IPS-NIHi7 (cell line): ENCODE results near the gene ECM2.
"Not testable (repeated sequence)": the region's sequence is repeated elsewhere in the genome, so short reads cannot be mapped to it uniquely, and the experiment has no call there.

Source experiments
- DNase-seq: peaks from one replicate; pipeline ENCODE4 v3.0.0; 2012; ENCODE audit warnings: mixed read lengths; ENCODE audit errors: extremely low spot score

Gene ECM2

DNA sequence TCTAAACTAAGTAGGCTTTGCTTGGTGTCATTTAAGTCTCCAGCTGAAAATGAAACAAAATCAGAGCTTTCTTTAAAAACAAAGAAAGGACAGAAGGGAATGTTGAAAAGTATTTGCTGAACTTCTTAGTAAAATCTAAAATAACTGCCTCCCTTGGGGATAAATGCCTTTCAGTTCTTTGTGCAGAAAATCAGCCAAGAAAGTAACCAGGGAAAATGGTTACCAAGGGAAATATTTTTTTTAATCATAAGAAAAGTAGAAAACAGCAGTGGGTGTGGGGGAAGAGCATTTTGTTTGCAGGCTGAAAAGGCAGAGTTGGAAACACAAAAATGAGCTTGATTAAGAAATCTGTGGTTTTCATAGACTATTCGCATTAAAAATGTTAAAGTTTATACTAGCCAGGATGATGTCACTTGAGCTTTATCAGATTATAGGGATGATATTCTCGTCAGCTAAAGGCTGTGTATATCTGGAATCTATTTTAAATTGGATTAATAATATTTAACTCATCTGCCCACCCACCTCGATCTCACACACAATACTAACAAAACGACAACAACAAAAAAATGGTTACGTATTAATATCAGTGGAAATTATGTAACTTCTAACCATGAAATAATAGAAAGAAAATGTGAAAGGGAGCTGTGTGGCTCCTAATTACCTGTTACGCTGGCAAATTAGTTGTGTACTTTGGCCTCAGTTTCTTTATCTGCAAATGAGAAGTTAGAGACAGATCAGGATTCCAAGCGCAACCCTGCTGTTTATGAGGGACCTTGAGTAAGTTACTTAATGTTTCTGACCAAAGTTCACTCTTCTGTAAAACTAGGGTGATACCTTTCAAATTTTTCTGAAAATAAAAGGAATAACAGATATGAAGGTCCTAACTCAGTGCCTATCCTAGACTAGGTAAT, at the start of gene ECM2:
ECM2 (minus strand) TSS at position 51 of the 911 bp plus-strand sequence. CDS start 13,124 bp downstream, outside the sequence.
- DNase-seq: no peak

DNA sequence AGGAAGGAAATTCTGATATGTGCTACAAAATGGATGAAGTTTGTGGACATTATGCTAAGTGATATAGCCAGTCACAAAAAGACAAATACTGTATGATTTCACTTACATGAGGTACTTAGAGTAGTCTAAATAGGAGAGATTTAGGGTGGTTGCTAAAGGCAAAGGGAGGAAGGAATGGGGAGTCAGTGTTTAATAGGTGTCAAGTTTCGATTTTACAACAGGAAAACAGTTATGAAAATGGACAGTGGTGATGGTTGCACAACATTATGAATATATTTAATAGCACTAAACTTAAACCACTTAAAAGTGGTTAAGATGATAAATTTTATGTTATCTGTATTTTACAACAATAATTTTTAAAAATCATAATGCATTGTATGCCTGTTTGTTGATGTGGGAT, 40.4 kb upstream of the ECM2 start:
- no peak for DNase-seq

DNA sequence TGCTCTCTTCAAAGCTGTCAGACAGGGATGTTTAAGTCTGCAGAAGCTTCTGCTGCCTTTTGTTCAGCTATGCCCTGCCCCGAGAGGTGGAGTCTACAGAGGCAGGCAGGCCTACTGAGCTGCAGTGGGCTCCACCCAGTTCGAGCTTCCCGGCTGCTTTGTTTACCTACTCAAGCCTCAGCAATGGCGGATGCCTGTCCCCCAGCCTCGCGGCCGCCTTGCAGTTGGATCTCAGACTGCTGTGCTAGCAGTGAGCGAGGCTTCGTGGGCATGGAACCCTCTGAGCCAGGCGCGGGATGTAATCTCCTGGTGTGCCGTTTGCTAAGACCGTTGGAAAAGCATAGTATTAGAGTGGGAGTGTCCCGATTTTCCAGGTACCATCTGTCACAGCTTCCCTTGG, 37.8 kb upstream of the ECM2 start:
- DNase-seq: not testable (repeated sequence)

DNA sequence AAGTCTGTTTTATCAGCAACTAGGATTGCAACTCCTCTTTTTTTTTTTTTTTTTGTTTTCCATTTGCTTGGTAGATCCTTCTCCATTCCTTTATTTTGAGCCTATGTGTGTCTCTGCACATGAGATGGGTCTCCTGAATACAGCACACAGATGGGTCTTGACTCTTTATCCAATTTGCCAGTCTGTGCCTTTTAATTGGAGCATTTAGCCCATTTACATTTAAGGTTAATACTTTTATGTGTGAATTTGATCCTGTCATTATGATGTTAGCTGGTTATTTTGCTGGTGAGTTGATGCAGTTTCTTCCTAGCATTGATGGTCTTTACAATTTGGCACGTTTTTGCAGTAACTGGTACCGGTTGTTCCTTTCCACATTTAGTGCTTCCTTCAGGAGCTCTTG, 36.1 kb upstream of the ECM2 start:
- not testable (repeated sequence) for DNase-seq

DNA sequence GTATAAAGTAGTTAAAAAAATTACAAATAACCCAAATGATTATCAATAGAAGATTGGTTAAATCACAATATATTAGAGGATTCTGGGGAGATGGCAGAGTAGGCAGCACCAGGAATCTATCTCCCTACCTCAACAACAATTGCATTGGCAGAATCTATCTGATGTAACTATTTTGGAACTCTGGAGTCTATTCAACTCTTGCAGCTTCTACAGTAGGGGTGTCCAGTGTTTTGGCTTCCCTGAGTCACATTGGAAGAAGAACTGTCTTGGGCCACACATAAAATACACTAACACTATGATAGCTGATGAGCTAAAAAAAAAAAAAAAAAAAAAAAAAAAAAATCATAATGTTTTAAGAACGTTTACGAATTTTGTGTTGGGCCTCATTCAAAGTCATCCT, 29.2 kb upstream of the ECM2 start:
- no peak for DNase-seq

DNA sequence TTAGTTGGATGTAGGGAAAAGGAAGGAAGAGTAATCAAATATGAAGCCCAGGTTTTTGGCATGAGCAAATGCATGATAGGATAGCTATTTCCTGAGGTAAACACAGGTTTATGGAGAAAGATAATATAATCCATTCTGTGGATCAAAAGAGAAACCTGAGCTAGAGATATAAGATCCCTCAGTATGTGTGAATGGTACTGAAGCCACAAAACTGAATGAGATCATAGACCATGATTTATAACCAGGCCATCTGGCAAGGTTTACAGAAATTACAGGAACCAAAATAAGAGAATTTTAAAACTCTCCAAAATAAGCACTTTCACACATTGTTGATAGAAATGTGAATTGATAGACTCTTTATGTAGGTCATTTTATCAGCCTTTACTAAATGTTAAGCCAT, 28.7 kb upstream of the ECM2 start:
- DNase-seq: no peak

DNA sequence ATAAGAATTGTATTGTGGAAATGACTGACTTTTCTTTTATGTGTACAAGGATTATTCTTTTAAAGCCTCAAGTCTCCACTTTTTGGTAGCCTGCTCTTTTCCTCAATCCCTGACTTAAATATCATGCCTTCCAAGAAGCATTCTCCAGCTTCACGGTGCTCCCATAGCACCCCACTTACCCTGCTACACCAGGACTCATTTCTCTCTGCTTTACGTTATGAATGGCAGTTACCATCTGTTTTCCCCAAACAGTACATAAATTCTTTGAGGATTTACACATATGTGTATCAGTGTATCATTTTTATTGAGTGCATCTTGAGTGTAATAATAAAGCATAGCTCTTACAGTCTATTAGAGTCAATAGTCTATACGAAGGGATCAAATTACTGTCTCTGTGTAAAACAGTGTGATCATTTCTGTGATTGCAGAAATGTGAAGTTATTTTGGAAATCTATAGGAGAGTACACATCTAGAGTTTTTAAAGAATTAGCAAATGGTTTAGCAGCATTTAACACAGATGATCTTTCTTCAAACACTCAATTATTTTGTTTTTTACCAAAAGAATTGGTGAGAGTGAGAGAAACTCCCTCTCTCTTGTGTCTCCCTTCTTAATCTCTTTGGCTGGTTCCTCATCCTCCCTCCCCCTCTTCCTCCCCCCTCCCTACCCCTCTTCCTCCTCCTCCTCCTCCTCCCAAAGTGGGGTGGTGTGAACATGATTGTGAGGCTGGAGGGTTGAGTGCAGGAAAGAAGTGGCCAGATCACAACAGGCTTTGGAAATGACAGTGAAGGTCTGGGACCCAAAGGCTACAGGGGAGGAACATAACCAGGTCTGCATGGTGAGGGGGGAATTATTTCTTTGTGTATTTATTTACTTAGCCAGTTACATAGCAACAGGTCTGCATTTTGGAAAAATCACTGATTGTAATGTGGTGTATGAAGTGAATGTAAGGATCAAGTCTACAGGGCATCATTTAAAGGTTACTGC, 27.6 kb upstream of the ECM2 start:
- no peak for DNase-seq

DNA sequence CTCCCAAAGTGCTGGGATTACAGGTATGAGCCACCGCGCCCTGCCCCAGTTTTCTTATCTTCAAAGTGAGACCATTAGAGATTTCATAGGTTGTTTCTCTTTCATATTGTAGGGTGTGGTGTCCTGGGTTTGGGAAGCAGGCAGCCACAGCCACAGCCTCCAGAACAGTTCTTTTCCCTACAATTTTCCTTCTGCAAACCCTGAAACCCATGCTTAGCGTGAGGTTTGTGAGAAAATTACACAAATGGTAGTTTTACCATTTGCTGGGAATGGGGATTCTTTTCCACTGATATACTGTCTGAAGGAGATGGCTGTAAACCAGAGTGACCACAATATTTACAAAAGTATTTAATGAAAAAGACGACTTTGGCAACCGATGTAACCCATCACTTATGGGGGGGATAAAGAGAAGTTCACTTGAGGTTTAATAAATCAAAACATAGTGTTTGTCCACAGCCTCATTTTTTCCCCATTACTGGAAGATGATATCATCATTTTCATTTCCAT, 26.7 kb upstream of the ECM2 start:
- DNase-seq: no peak

DNA sequence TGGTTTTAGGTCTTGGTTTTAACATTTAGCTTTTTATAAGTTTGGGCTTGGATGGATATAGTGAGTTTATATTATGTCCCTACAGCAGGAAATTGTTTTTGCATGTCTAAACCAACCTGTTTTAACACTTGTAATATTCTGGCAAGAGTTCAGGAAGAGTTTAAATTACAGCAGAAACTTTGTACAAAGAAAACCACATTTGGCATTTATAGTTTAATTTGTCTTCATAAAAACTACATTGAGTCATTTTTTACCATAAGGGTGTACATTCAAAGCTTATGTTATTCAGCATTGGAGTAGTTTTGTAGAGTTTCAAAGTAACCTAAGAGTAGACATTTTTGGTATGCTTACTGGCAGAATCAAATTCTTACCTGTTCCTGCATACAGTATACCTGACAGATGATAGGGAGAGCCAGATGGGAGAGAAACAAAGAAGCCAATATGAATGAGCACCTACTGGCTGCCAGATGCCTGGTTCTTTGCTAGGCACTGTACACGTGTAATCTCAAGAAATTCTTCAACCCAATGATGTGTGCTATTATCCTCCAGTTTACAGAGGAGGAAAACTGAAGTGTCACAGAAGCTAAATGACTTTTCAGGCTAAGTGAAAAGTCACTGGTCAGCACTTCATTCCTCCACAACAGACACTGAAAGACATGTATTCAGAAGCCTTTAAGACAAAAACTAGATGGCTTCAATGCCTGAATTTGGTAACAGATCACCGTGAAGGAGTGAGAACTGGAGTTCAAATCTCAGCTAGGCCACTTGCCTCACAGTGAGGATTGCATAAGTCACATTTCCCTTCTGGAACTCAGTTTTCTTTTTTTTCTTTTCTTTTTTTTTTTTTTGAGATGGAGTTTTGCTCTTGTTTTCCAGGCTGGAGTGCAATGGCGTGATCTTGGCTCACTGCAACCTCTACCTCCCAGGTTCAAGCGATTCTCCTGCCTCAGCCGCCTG, 25.9 kb upstream of the ECM2 start:
- DNase-seq: no peak

DNA sequence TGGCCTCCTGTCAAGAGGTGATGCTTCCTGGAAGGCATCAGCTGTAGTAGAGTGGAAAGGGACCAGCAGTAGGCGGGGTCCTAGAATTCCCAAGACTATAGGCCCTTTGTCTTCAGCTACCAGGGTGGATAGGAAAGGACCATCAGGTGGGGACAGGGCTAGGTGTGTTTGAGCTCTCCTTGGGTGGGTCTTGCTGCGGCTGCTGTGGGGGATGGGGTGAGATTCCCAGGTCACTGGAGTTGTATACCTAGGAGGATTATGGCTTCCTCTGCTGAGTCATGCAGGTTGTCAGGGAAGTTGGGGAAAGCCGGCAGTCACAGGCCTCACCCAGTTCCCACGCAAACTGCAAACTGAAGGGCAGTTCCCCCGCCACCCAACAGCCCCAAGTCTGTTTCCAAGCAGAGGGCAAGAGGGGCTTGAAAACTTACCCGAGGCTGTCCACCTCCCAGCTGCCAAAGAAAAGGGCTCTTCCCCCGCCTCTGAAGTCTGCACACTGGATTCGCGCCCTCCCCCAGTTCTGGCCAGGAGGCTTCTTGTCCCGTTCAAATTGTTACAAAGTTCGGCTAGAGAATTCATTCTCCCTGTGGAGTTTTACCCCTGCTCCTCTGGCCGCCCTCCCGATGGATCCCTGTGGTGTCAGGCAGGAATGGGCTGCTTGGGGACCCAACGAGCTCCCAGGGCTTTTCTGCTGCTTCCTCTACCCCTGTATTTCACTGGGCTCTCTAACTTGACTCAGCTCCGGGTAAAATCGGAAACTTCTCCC, 23.0 kb upstream of the ECM2 start:
- no peak for DNase-seq

DNA sequence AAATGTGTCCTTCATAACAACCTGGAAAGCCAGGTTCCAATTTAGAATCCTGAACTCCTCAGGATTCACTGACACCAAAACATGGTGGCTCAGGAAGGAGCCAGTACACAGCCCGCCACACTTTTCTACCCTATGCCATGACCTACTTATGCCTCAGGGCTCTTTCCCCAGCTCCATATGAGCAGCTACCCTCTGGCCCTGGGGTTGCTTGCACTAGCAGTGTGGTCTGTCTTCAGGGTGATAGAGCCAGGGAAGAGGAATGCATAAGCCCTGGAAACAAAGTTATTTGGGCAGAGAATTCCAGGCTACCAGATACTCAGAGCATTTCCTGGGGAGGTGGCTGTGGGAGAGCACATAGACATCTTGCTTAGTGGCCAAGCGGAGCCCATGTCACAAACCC, 15.0 kb upstream of the ECM2 start:
- DNase-seq: no peak

DNA sequence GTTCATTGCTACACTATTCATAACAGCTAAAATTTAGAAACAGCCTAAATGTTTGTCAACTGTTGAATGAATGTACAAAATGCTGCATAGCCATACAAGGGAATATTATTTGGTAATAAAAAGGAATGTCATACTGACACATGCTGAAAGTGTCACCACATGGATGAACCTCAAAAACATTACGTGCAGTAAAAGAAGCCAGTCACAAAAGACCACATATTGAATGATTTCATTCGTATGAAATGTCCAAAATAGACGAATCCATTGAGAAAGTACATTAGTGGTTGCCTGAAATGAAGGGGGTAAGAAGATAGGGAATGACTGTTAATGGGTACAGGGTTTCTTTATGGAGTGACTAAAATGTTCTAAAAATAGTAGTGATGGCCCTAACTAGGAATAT, 11.6 kb upstream of the ECM2 start:
- DNase-seq: no peak

DNA sequence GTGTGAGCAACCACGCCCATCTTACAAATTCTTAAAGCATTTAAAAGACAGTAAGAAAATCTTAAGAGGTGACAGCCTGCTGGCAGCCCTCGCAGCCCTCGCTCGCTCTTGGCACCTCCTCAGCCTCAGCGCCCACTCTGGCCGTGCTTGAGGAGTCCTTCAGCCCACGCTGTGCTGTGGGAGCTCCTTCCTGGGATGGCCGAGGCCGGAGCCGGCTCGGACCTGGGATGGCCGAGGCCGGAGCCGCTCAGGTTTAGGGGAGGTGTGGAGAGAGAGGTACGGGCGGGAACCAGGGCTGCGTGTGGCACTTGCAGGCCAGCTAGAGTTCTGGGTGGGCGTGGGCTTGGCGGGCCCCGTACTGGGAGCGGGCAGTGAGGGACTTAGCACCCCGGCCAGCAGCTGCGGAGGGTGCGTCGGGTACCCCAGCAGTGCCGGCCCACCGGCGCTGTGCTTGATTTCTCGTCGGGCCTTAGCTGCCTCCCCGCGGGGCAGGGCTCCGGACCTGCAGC, 9.3 kb upstream of the ECM2 start:
- DNase-seq: no peak

DNA sequence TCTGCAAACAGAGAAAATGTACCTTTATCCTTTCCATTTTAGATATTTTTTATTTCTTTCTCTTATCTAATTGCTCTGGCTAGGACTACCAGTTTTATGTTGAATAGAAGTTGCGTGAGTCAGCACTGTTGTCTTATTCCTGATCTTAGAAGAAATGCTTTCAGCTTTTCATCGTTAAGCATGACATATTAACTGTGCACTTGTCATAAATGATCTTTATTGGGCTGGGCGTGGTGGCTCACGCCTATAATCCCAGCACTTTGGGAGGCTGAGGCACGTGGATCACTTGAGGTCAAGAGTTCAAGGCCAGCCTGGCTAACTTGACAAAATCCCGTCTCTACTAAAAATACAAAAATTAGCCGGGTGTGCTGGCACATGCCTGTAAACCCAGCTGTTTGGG, 8.2 kb upstream of the ECM2 start:
- DNase-seq: no peak

DNA sequence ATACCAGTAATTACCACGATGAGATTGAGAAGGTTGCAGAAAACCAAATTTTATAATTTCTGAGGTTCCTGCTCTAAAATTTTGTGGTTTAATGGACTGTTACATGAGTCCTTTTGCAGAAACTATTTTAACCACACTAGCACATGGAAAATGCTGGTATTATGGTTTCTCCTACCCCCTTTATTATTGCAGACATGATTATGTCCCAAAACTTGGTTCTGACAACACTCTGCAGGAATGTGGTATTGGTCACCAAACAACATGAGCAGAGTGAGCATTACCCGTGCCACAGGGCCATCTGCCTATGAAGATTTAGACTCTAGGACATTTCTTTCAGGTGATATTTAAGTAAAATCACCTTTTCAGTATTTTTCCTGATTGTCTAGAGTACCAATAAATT, 2.8 kb upstream of the ECM2 start:
- DNase-seq: no peak

DNA sequence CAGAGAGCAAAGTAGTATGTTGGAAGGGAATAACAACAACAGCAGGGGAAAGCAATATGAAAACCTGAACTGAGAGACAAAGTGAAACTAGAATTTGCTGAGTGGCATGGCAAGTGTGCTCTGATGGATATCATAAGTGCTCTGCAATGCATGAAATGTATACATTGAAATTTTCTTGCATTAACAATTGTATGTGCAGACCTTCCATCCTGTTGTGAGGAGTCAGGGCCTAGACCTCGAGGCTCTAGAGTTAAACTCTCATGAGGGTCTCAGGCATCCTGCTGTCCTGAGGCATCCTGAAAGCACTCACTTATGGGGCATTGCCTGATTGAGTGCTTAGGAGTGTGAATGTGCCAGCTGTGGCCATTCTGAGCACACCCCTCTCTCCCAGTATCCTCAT, 1.1 kb downstream of the ECM2 start:
- DNase-seq: no peak

DNA sequence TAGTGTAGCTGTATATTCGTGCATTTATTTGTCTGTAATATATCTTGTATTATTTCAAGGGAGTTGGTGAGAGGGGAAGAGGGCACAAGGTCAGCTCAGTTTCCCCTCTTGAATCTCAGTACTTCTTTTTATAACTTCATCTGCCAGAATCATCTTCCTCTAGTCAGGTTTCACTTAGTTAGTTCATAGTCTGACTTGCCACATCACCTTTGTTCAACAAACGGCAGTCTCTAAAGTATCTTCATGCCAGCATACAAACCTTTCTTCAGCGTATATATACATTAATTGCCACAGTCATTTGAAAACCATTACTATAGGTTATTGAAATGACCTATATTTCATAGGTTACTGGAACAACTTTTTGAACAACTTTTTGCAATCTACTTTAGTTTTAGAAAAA, 1.6 kb downstream of the ECM2 start:
- no peak for DNase-seq

DNA sequence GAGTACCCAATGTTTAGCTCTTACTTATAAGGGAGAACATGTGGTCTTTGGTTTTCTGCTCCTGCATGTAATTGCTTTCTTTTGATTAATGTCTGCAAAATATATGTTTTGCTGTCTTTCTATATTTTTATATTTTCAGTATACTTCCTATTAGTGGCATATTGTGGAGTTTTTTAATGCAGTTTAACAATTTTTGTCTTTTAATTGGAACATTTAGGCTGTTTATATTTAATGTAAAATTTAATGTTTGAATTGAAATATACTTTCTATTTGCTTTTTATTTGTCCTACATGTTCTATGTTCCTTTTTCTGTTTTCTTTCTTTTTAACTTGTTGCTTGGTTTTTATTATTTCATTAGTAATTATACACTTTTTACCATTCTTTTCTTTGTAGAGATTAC, 4.9 kb downstream of the ECM2 start:
- DNase-seq: no peak

DNA sequence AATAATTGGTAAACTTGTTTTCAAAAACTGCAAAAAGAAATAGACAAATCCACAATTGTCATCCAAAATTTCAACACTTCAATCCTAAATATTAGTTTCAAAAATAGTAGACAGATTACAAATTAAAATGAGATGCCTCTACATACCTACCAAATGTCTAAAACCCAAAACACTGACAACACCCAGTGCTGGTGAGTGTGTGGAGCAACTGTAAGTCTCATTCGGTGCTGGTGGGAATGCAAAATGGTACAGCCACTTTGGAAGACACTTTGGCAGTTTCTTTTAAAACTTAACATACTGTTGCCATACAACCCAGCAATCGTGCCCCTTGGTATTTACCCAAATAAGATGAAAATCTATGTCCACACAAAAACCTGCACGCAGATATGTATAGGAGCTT, 6.7 kb downstream of the ECM2 start:
- no peak for DNase-seq

DNA sequence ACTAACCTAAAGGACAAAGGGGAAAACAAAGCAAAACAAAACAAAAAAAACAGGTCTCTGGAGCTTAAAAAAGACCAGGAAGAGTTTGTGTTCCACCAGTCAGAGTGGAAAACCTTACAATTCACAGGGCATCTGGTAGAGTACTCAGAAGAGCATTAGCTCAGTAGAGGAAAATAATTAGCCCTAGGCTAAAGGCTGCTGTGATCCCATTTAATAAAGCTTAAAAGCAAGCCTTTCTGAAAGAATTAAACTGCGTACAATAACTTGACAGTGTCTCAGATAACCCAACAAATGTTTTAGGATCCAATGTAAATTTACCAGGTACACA, 7.3 kb downstream of the ECM2 start:
- no peak for DNase-seq
